ENCODE results near the gene DHFR.
"Not testable (repeated sequence)": the region's sequence is repeated elsewhere in the genome, so short reads cannot be mapped to it uniquely, and the experiment has no call there.

DHFR gene

GRCh38 chr5:80592105-80592504 lies 62.7 kb downstream of the DHFR start:
- DNase-seq, result no peak

GRCh38 chr5:80591352-80591751 lies 63.4 kb downstream of the DHFR start:
- DNase-seq, result no peak

GRCh38 chr5:80590766-80591165 lies 64.0 kb downstream of the DHFR start:
- no peak for DNase-seq

GRCh38 chr5:80588858-80589540 lies 65.8 kb downstream of the DHFR start:
- DNase-seq, result no peak

GRCh38 chr5:80584770-80585169 lies 70.0 kb downstream of the DHFR start:
- DNase-seq, result no peak

GRCh38 chr5:80580291-80580690 lies 74.5 kb downstream of the DHFR start:
- not testable (repeated sequence) for DNase-seq

- DNase-seq, result no peak
Observed at GRCh38 chr5:80579050-80579449, 75.7 kb downstream of the DHFR start.

- DNase-seq, result no peak
Observed at GRCh38 chr5:80577707-80578106, 77.1 kb downstream of the DHFR start.

- no peak for DNase-seq
Observed at GRCh38 chr5:80576383-80576782, 78.4 kb downstream of the DHFR start.

All from cerebellar nuclear complex (tissue), 1 donor.